Smooth muscle cell (in vitro differentiated cells): ENCODE data around the gene TRAPPC1. TPM values are rescaled to one million over a fixed set of nuclear protein-coding genes. Genes with fewer than 3 reads are reported as not detected.
A peak's percentile ranks its signal among the peaks of the same experiment; 100 is the strongest.

Experiments used
- DNase-seq: peaks from one replicate; lab custom pipeline; 2025; ENCODE audit not compliant: unreplicated experiment; lab: John Stamatoyannopoulos, UW
- H2AFZ ChIP-seq: fragments of 200-600 bp; sonication (generic); 2 replicates; pipeline ENCODE4 v1.6.0; 2016; ENCODE audit warnings: antibody characterized with exemption, low read depth, mild to moderate bottlenecking
- H3F3A ChIP-seq: fragments of 200-600 bp; sonication (generic); 2 replicates; pipeline ENCODE4 v1.6.0; 2017; ENCODE audit warnings: antibody characterized with exemption, low read depth
- H3K27ac ChIP-seq: fragments of 200-600 bp; sonication (generic); 2 replicates; pipeline ENCODE4 v1.5.1; 2016; ENCODE audit warnings: low read depth, mild to moderate bottlenecking
- H3K27me3 ChIP-seq: fragments of 200-600 bp; sonication (generic); 2 replicates; pipeline ENCODE4 v1.6.1; 2016; ENCODE audit warnings: low read depth, mild to moderate bottlenecking
- H3K36me3 ChIP-seq: fragments of 200-600 bp; sonication (generic); 2 replicates; pipeline ENCODE4 v1.5.1; 2016; ENCODE audit warnings: low read depth
- H3K4me1 ChIP-seq: fragments of 200-600 bp; sonication (generic); 2 replicates; pipeline ENCODE4 v1.5.1; 2016; ENCODE audit warnings: low read depth
- H3K4me2 ChIP-seq: fragments of 200-600 bp; sonication (generic); 2 replicates; pipeline ENCODE4 v1.6.0; 2016; ENCODE audit warnings: mild to moderate bottlenecking
- H3K4me3 ChIP-seq: fragments of 200-600 bp; sonication (generic); 2 replicates; pipeline ENCODE4 v1.5.1; 2016; ENCODE audit warnings: mild to moderate bottlenecking
- H3K79me2 ChIP-seq: fragments of 200-600 bp; sonication (generic); 2 replicates; pipeline ENCODE4 v1.6.0; 2016; ENCODE audit warnings: low read depth, mild to moderate bottlenecking
- H3K9ac ChIP-seq: fragments of 200-600 bp; sonication (generic); 2 replicates; pipeline ENCODE4 v1.6.0; 2016; ENCODE audit warnings: low read depth
- H3K9me3 ChIP-seq: fragments of 200-600 bp; sonication (generic); replicated peaks from 2 replicates; pipeline ENCODE4 v1.5.1; 2016; ENCODE audit warnings: low read depth
- H4K20me1 ChIP-seq: fragments of 200-600 bp; sonication (generic); 2 replicates; pipeline ENCODE4 v1.6.0; 2016; ENCODE audit warnings: low read depth
- CTCF ChIP-seq: fragments of 200-600 bp; sonication (generic); IDR thresholded peaks from 2 replicates; pipeline ENCODE4 v1.5.1; 2017; ENCODE audit warnings: borderline replicate concordance, mild to moderate bottlenecking, antibody characterized with exemption; ENCODE audit not compliant: insufficient read depth, poor library complexity, severe bottlenecking
- WGBS: methylation state at CpG from one replicate; pipeline ENCODE4 v1.1.7; 2016; ENCODE audit warnings: low lambda C conversion rate; 5-methylcytosine and 5-hydroxymethylcytosine counted together
- polyA plus RNA-seq: library from polyadenylated mRNA; unstranded; fragments of >200 nt; fragmentation: Nextera tagmentation; extraction: Ambion mirVana; gene quantifications from 2 replicates; pipeline ENCODE4 v1.2.1, GENCODE V29; 2016
- total RNA-seq: library from RNA; depleted of rRNA; stranded (reverse); fragments of >200 nt; gene quantifications from 2 replicates; pipeline ENCODE4 v1.2.3, GENCODE V29; 2014

Gene TRAPPC1
- total and polyA plus RNA-seq, 2 experiments from 2014 or later: 56.2 to 392 TPM

DNA sequence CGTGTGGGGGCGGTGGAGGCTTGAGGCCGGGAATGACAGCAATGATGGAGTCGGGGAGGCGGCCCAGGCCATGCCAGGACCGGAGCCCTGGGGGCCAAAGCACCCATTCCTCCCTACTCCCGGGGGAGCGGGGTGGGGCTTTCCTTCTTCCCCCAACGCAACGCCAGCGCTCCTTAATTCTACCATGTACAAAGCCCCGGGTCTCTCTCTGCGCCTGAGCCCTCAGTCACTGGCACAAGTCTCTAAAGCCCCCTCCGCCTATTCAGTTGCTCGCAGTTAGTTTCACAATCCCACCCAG, 15.4 kb downstream of the TRAPPC1 start:
- no peaks in the 10 kb centered on the region for H3K27me3 ChIP-seq
- no peaks in the 10 kb centered on the region for H3K36me3 ChIP-seq
- WGBS: 51% methylated on average over 15 of the region's 15 CpGs
- peak overlapping the region; percentile 82 for H3K4me2 ChIP-seq
- no peaks in the 10 kb centered on the region for H3K9me3 ChIP-seq
- H3K9ac ChIP-seq: peak overlapping the region; percentile 84
- no peak for DNase-seq
- H3K4me3 ChIP-seq: peak overlapping the region; percentile 46
- peak overlapping the region; percentile 96 for H3K27ac ChIP-seq
- H3K79me2 ChIP-seq: no peaks in the 10 kb centered on the region
- peaks cover 7% of the 10 kb centered on the region for H3K4me1 ChIP-seq
- peak overlapping the region; percentile 81 for H2AFZ ChIP-seq
- no peak for TF ChIP-seq CTCF
- H3F3A ChIP-seq: peaks cover 13% of the 10 kb centered on the region
- no peaks in the 10 kb centered on the region for H4K20me1 ChIP-seq

DNA sequence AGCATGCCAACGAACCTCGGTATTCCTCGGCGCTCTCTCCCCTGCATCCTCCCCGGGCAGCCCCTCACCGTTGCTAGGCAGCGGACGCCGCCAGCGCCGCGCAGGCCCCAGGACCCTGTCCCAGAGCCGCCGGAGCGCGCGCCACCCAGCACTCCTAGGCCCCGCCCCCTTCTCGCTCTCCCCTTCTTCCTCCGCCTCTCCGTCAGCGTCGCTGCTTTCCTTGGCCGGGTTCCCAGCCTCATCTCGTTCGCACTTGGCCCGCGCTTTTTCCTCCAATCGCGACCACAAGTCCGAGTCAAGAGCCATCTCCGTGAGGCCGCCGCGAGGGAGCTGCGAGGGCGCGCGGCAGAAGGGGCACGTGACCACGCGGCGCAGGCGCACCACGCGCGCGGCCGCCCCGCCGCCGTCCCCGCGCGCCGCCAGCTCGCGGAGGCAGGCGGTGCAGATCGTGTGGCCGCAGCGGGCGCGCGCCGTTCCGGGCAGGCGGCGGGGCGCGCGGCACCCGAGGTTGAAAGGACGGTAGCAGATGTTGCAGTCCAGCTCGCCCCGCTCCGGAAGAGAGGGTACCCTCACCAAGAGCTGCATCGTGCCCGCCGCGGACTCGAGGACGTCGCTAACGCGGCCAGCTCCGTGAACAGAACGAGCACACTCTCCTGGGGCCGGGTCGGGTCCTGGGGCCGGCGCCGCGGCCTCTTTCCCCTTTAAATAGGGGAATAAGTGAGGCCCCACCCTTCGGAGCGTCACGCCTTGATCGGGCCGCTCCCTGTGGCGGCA, 15.9 kb downstream of the TRAPPC1 start, which contains the start of gene RNF227:
Gene RNF227, minus strand, starts transcription at position 679 of the 774 bp plus-strand sequence. Its CDS starts 94 bp downstream, at position 585.
- Histone ChIP-seq H3F3A (peaks cover 12% of the 10 kb centered on the region), H3K4me3 (peak within 1 kb of the TSS; percentile 46), H3K4me2 (peak within 1 kb of the TSS; percentile 82), H3K4me1 (peaks cover 7% of the 10 kb centered on the region), H3K27me3 (no peaks in the 10 kb centered on the region), H3K9me3 (no peaks in the 10 kb centered on the region), H3K9ac (peak within 1 kb of the TSS; percentile 84), H4K20me1 (no peaks in the 10 kb centered on the region), H2AFZ (peak within 1 kb of the TSS; percentile 81), H3K27ac (peak within 1 kb of the TSS; percentile 96), H3K36me3 (no peaks in the 10 kb centered on the region), H3K79me2 (no peaks in the 10 kb centered on the region)
- TF ChIP-seq CTCF: no peak
- peak; percentile 86 for DNase-seq
- 1% methylated on average over 83 of the region's 100 CpGs for WGBS

DNA sequence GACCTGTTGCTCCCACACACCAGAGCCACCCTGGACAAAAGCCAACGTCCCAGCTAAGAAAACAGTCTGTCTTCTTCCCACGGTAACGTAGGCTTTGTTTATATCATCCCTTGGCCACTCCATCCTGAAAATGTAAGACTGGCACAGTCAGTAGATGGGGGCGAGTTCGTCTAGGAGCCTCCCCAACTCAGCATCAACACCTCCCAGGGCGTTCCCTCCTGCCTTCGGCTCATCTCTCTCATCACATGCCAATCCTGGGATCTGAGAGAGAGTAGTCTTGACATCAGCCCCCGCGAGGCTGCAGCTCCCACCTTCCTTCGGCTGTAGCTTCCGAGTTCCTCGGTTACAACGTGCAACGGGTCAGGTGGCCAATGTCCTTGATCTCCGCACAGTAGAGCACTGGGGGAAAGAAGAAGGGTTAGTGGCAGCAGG, 16.6 kb downstream of the TRAPPC1 start:
- peak overlapping the region; percentile 5 for H3K9ac ChIP-seq
- H2AFZ ChIP-seq: no peak overlapping the region
- peaks cover 12% of the 10 kb centered on the region for H3F3A ChIP-seq
- no peak for DNase-seq
- no peaks in the 10 kb centered on the region for H3K9me3 ChIP-seq
- TF ChIP-seq CTCF: no peak
- H3K4me3 ChIP-seq: peak overlapping the region; percentile 46
- H3K4me1 ChIP-seq: peaks cover 7% of the 10 kb centered on the region
- H3K27ac ChIP-seq: peak overlapping the region; percentile 96
- H3K4me2 ChIP-seq: peak overlapping the region; percentile 82
- H3K36me3 ChIP-seq: no peaks in the 10 kb centered on the region
- 14% methylated on average over 15 of the region's 15 CpGs for whole genome bisulfite sequencing
- H3K27me3 ChIP-seq: no peaks in the 10 kb centered on the region
- H3K79me2 ChIP-seq: no peaks in the 10 kb centered on the region
- no peaks in the 10 kb centered on the region for H4K20me1 ChIP-seq
